ENCODE data around the gene TMEM92.

- TF ChIP-seq POLR2A (IDR thresholded peaks at IDR 0.05; ENCODE audit: low read depth, low read length) (no peak), SPI1 (IDR thresholded peaks at IDR 0.05; ENCODE audit: low read depth, low read length) (no peak), POU2F2 (IDR thresholded peaks at IDR 0.05; ENCODE audit: low read depth, low read length) (no peak), TAF1 (IDR thresholded peaks at IDR 0.05; ENCODE audit: low read depth, low read length) (no peak), POLR2AphosphoS5 (IDR thresholded peaks at IDR 0.05; ENCODE audit: low read depth, low read length) (no peak)
Observed at GRCh38 chr17:50325906-50326305, 51.6 kb downstream of the TMEM92 start.
